ENCODE data around the gene CDKN1C. TPM values are rescaled to one million over a fixed set of nuclear protein-coding genes. Genes with fewer than 3 reads are reported as not detected.

Gene CDKN1C
- total RNA-seq, 2 donors from 2014 or later = 1.5 to 2.6 TPM

DNA sequence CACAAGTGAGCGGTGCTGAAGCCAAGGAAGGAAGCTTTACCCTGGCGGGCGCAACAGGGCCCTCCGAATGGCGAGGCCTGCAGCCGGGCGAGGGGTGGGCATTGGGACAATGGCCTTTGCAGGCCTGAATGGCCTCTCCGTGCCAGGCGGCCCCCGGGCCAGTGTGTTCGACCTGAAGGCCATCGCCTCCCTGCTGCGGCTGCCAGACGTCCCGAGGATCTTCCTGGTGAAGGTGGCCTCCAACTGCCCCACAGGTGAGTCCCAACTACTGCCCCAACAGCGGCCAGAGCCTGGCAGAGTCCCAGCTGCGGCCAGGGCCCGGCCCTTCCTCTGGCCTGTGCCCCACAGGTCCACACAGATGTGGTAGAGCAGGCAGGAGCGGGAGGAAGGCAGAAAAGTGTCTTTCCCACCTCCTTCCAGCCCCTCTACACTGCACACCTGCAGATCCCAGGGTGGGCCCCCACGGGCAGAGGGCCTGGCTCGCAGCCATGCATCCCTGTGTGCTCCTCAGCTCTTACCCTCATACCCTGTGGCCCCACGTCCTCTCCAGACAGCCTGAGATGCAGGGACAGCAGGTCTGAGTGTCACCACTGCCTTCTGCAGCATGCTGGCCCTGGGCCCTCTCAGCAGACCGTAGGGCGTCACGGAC, 32.4 kb upstream of the CDKN1C start:
- H3K9me3 Mint-ChIP-seq = no peaks in the 10 kb centered on the region
- DNase-seq = no peak
- H3K27me3 Mint-ChIP-seq (ENCODE audit: low read depth) = no peaks in the 10 kb centered on the region
- H3K27ac Mint-ChIP-seq = no peak overlapping the region
- H3K36me3 Mint-ChIP-seq (ENCODE audit: insufficient read depth in 2 of 2) = no peaks in the 10 kb centered on the region
- H3K4me3 Mint-ChIP-seq = no peak overlapping the region
- ATAC-seq (replicated peaks in 1 of 2) = no peak
- H3K4me1 Mint-ChIP-seq (ENCODE audit: low read depth) = peaks cover 6% of the 10 kb centered on the region

DNA sequence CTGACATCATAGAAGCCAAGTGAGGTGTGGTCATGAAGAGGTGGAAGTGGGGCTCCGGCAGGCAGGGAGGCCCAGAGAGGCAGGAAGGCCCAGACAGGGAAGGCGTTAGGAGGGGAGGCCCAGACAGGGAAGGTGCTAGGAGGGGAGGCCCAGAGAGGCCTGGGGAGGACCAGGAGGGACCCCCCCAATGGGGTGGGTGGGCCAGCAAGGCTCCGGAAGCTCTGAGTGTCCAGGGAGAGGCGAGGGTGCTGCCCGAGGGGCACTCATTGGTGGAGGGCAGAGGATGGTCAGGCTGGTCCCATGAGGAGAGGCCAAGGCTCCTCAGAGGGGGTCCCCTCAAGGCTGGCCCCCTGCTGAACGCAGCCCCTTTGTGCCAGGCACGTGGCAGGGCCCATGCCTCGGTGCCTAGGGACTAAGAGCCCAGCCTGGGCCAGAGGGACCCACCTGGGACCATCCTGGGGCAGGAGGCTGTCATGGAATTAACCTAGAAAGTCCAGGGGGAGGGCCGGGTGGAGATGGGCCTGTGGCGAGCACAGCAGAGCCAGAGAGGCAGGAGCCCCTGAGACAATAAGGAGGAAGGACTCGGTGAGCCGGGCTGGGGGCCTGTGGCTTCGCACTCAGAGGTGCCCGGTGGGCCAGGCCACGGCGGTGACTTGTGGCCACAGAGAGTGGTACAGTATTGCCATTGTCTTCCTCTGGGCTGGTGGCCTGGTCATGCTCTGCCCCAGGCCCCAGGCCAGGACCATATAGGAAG, 31.5 kb upstream of the CDKN1C start:
- peaks cover 6% of the 10 kb centered on the region for H3K4me1 Mint-ChIP-seq (ENCODE audit: low read depth)
- DNase-seq (no peak), ATAC-seq (replicated peaks in 1 of 2) (no peak)
- no peak overlapping the region for H3K27ac Mint-ChIP-seq
- no peak overlapping the region for H3K4me3 Mint-ChIP-seq
- H3K36me3 Mint-ChIP-seq (ENCODE audit: insufficient read depth in 2 of 2) = no peaks in the 10 kb centered on the region
- H3K9me3 Mint-ChIP-seq = no peaks in the 10 kb centered on the region
- no peaks in the 10 kb centered on the region for H3K27me3 Mint-ChIP-seq (ENCODE audit: low read depth)

- H3K27ac Mint-ChIP-seq = no peak overlapping the region
- H3K4me3 Mint-ChIP-seq = no peak overlapping the region
- H3K9me3 Mint-ChIP-seq = no peaks in the 10 kb centered on the region
- ATAC-seq (replicated peaks in 1 of 2) (no peak), DNase-seq (no peak)
- H3K27me3 Mint-ChIP-seq (ENCODE audit: low read depth) = no peaks in the 10 kb centered on the region
- H3K36me3 Mint-ChIP-seq (ENCODE audit: insufficient read depth in 2 of 2) = no peaks in the 10 kb centered on the region
- peaks cover 6% of the 10 kb centered on the region for H3K4me1 Mint-ChIP-seq (ENCODE audit: low read depth)
These were observed 30.7 kb upstream of the CDKN1C start for GRCh38 chr11:2916114-2916891.

- Mint-ChIP-seq H3K4me1 (ENCODE audit: low read depth) (peaks cover 6% of the 10 kb centered on the region), H3K4me3 (no peak overlapping the region), H3K27me3 (ENCODE audit: low read depth) (no peaks in the 10 kb centered on the region), H3K36me3 (ENCODE audit: insufficient read depth in 2 of 2) (no peaks in the 10 kb centered on the region), H3K27ac (no peak overlapping the region), H3K9me3 (no peaks in the 10 kb centered on the region)
- DNase-seq = no peak
- no peak for ATAC-seq (replicated peaks in 1 of 2)
These were observed 29.9 kb upstream of the CDKN1C start for GRCh38 chr11:2915473-2915872.

GRCh38 chr11:2914455-2915195, 29.1 kb upstream of the CDKN1C start:
- H3K36me3 Mint-ChIP-seq (ENCODE audit: insufficient read depth in 2 of 2) = no peaks in the 10 kb centered on the region
- ATAC-seq (replicated peaks in 1 of 2) (no peak), DNase-seq (no peak)
- H3K9me3 Mint-ChIP-seq = no peaks in the 10 kb centered on the region
- no peak overlapping the region for H3K27ac Mint-ChIP-seq
- peaks cover 6% of the 10 kb centered on the region for H3K4me1 Mint-ChIP-seq (ENCODE audit: low read depth)
- H3K4me3 Mint-ChIP-seq = no peak overlapping the region
- H3K27me3 Mint-ChIP-seq (ENCODE audit: low read depth) = no peaks in the 10 kb centered on the region

- H3K9me3 Mint-ChIP-seq = no peaks in the 10 kb centered on the region
- no peak overlapping the region for H3K4me3 Mint-ChIP-seq
- ATAC-seq (replicated peaks in 1 of 2) (no peak), DNase-seq (no peak)
- no peaks in the 10 kb centered on the region for H3K36me3 Mint-ChIP-seq (ENCODE audit: insufficient read depth in 2 of 2)
- H3K27me3 Mint-ChIP-seq (ENCODE audit: low read depth) = no peaks in the 10 kb centered on the region
- peaks cover 6% of the 10 kb centered on the region for H3K4me1 Mint-ChIP-seq (ENCODE audit: low read depth)
- H3K27ac Mint-ChIP-seq = no peak overlapping the region
These were observed 28.2 kb upstream of the CDKN1C start for GRCh38 chr11:2913776-2914175.

DNA sequence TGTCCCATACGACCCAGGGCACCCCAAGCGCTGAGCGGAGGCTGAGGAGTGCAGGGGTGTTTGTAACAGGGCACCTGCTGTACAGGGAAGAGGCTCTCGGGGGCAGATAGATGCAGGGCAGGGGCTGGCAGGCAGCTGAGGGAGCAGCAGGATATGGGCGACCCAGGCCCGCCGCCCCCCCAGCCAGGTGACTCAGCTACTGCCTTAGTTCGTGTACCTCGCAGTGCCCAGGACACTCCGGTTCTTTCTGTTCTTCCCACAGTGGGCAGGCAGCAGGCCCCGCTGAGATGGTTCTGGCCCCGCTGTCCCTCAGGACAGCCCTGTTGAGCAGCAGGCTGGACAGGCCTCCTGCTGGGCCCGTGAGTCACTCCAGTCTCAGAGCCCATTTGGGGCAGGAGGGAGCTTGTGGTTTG, 27.4 kb upstream of the CDKN1C start:
- no peaks in the 10 kb centered on the region for H3K27me3 Mint-ChIP-seq (ENCODE audit: low read depth)
- no peaks in the 10 kb centered on the region for H3K9me3 Mint-ChIP-seq
- DNase-seq (no peak), ATAC-seq (replicated peaks in 1 of 2) (peak; percentile 7 to 16)
- no peaks in the 10 kb centered on the region for H3K36me3 Mint-ChIP-seq (ENCODE audit: insufficient read depth in 2 of 2)
- H3K4me3 Mint-ChIP-seq = no peak overlapping the region
- H3K4me1 Mint-ChIP-seq (ENCODE audit: low read depth) = peaks cover 6% of the 10 kb centered on the region
- H3K27ac Mint-ChIP-seq = no peak overlapping the region

GRCh38 chr11:2912498-2912897, 26.9 kb upstream of the CDKN1C start:
- DNase-seq = no peak
- peak; percentile 56 for ATAC-seq (replicated peaks in 1 of 2)
- H3K4me3 Mint-ChIP-seq = no peak overlapping the region
- H3K27me3 Mint-ChIP-seq (ENCODE audit: low read depth) = no peaks in the 10 kb centered on the region
- no peak overlapping the region for H3K27ac Mint-ChIP-seq
- H3K4me1 Mint-ChIP-seq (ENCODE audit: low read depth) = peaks cover 6% of the 10 kb centered on the region
- H3K36me3 Mint-ChIP-seq (ENCODE audit: insufficient read depth in 2 of 2) = no peaks in the 10 kb centered on the region
- no peaks in the 10 kb centered on the region for H3K9me3 Mint-ChIP-seq

DNA sequence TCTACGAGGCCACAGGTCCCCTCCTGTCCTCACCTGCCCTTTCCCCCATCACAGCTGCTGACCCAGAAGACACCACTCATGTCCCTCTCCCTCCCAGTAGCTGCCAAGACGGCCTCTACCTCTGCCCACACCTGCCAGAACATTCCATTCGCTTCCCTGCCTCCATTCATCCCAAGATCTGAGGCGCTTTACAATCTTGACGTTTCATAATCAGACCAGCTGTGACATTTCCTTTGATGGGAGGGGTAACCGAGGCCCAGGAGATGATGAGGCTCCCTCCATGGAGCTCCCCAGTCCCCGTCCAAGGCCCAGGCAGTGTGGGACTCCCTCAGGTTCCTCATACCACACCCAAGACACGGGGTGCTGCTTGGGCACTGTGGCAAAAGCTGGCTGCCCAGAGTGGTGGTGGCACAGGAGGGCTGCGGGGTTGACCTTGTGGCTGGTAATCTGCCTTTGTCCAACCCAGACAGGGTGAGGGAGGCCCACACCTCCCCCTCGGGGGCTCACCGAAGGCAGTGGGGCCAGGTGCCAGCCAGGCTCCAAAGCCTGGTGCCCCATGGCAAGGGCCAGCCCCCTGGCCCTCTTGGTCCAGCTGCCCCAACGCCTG, 26.3 kb upstream of the CDKN1C start:
- Mint-ChIP-seq H3K9me3 (no peaks in the 10 kb centered on the region), H3K27me3 (ENCODE audit: low read depth) (no peaks in the 10 kb centered on the region)

GRCh38 chr11:2911088-2911784, 25.7 kb upstream of the CDKN1C start:
- Mint-ChIP-seq H3K4me3 (no peak overlapping the region), H3K27me3 (ENCODE audit: low read depth) (no peaks in the 10 kb centered on the region), H3K4me1 (ENCODE audit: low read depth) (peaks cover 6% of the 10 kb centered on the region), H3K9me3 (no peaks in the 10 kb centered on the region), H3K36me3 (ENCODE audit: insufficient read depth in 2 of 2) (no peaks in the 10 kb centered on the region), H3K27ac (no peak overlapping the region)
- ATAC-seq (replicated peaks in 1 of 2) = no peak
- no peak for DNase-seq

More for the DNA sequence above, 26.3 kb upstream of the CDKN1C start:
- Mint-ChIP-seq H3K4me1 (ENCODE audit: low read depth) (peaks cover 6% of the 10 kb centered on the region), H3K27ac (no peak overlapping the region), H3K36me3 (ENCODE audit: insufficient read depth in 2 of 2) (no peaks in the 10 kb centered on the region), H3K4me3 (no peak overlapping the region)
- no peak for ATAC-seq (replicated peaks in 1 of 2)
- no peak for DNase-seq

DNA sequence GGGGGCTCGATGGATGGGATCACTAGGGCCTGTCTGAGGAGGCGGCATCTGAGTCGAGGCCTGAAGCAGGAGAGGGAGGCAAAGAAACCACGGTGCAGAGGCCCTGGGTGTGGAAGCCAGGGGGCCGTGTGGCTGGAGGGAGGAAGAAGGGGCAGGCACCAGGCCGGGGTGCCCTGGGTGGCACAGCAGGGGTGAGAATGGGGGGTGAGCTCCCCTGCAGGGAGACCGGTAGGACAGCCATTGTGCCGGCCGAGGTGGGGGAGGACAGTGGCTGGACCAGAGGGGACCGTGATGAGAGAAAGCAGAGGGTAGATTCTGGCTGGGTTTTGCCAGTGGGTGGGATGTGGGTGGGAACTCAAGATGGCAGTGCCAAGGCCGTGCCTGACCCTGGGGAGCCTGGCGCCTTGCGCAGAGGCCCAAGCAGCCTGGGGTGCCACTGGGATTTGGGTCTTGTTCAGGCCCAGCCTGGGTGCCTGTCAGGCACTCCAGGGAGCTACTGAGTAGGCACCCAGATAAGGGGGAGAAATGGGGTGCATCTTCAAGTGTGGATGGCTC, 24.9 kb upstream of the CDKN1C start:
- H3K27ac Mint-ChIP-seq = no peak overlapping the region
- H3K4me1 Mint-ChIP-seq (ENCODE audit: low read depth) = peaks cover 6% of the 10 kb centered on the region
- ATAC-seq (replicated peaks in 1 of 2) (no peak), DNase-seq (no peak)
- H3K27me3 Mint-ChIP-seq (ENCODE audit: low read depth) = no peaks in the 10 kb centered on the region
- H3K9me3 Mint-ChIP-seq = no peaks in the 10 kb centered on the region
- no peak overlapping the region for H3K4me3 Mint-ChIP-seq
- peaks cover 3 to 4% of the 10 kb centered on the region in 2 donors for H3K36me3 Mint-ChIP-seq (ENCODE audit: insufficient read depth in 2 of 2)

All from activated T-cell treated with anti-CD3 and anti-CD28 coated beads, Interleukin-2, amount 50 U/mL, for 72 hours (primary cell).